Measurements from ENCODE around the gene PRKCI.
"Not testable (repeated sequence)": the region's sequence is repeated elsewhere in the genome, so short reads cannot be mapped to it uniquely, and the experiment has no call there.

DNA sequence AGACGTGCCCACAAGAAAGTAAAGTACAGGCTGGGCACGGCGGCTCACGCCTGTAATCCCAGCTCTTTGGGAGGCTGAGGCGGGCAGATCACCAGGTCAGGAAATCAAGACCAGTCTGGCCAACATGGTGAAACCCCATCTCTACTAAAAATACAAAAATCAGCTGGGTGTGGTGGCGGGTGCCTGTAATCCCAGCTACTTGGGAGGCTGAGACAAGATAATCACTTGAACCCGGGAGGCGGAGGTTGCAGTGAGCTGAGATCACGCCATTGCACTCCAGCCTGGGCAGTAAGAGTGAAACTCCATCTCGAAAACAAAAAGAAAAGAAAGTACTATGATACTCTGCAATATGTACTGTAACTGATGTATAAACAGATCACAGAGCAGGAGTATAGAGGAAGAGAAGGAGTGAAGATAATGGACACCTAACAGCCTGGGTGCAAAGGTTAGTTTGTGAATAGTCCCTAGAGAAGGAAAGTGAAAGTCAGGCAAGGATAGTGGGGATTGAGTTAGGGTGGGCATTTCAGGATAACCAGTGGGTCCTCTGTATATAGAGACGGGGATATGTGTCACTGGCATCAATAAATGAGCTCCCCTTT is 16.0 kb upstream of the PRKCI start:
- TF ChIP-seq SP1 (IDR thresholded peaks at IDR 0.05); PKNOX1 (IDR thresholded peaks at IDR 0.05); LEF1 (IDR thresholded peaks at IDR 0.05; ENCODE audit: borderline replicate concordance); L3MBTL2 (conservative IDR thresholded peaks at IDR 0.05): not testable (repeated sequence)
